NCI-H1436 (cell line): ENCODE measurements around the gene GLIS1.

ENCODE experiments used
- DNase-seq: peaks from one replicate; lab custom pipeline; 2025; lab: John Stamatoyannopoulos, UW

The GLIS1 gene

GRCh38 chr1:53638360-53639035 is 100.5 kb downstream of the GLIS1 start:
- DNase-seq, result no peak

GRCh38 chr1:53637511-53638359 is 101.2 kb downstream of the GLIS1 start:
- DNase-seq, result no peak

- DNase-seq, result no peak
Measured at GRCh38 chr1:53636621-53637171, 102.3 kb downstream of the GLIS1 start.

GRCh38 chr1:53634571-53634979 is 104.4 kb downstream of the GLIS1 start:
- no peak for DNase-seq

GRCh38 chr1:53633073-53633704 is 105.8 kb downstream of the GLIS1 start:
- no peak for DNase-seq

- DNase-seq, result peak; percentile 51
Measured at GRCh38 chr1:53631622-53632310, 107.2 kb downstream of the GLIS1 start.

GRCh38 chr1:53629101-53629691 is 109.8 kb downstream of the GLIS1 start:
- DNase-seq, result no peak

- DNase-seq, result no peak
Measured at GRCh38 chr1:53628286-53628955, 110.5 kb downstream of the GLIS1 start.

- no peak for DNase-seq
Measured at GRCh38 chr1:53627666-53628065, 111.3 kb downstream of the GLIS1 start.

GRCh38 chr1:53627031-53627430 is 111.9 kb downstream of the GLIS1 start:
- DNase-seq, result no peak

- no peak for DNase-seq
Measured at GRCh38 chr1:53626616-53627015, 112.3 kb downstream of the GLIS1 start.

GRCh38 chr1:53625766-53626520 is 113.0 kb downstream of the GLIS1 start:
- no peak for DNase-seq

- DNase-seq, result no peak
Measured at GRCh38 chr1:53625049-53625448, 113.9 kb downstream of the GLIS1 start.

- DNase-seq, result no peak
Measured at GRCh38 chr1:53622531-53622930, 116.4 kb downstream of the GLIS1 start.

GRCh38 chr1:53621144-53621543 is 117.8 kb downstream of the GLIS1 start:
- DNase-seq, result no peak

GRCh38 chr1:53620061-53620855 is 118.7 kb downstream of the GLIS1 start:
- DNase-seq, result no peak

- no peak for DNase-seq
Measured at GRCh38 chr1:53619367-53620060, 119.5 kb downstream of the GLIS1 start.

- DNase-seq, result no peak
Measured at GRCh38 chr1:53618500-53619366, 120.2 kb downstream of the GLIS1 start.
